HG03097 (cell line): ENCODE measurements around the gene MRPL14.

Experiments
- ATAC-seq: cut with Tn5 transposase; IDR thresholded peaks from one replicate; pipeline ENCODE4 v1.9.1; 2021; ENCODE audit not compliant: unreplicated experiment, low FRiP score

The MRPL14 gene

GRCh38 chr6:44127186-44128019, at the start of gene MRPL14, which contains the start of gene TMEM63B:
MRPL14 (minus strand) TSS chr6:44127452; CDS start chr6:44116611, 10,841 bp downstream.
TMEM63B (plus strand) TSS chr6:44127554; CDS start chr6:44134585, 7,031 bp downstream.
- ATAC-seq = peak; percentile 66

GRCh38 chr6:44176130-44176761, 49.0 kb upstream of the MRPL14 start:
- no peak for ATAC-seq

- ATAC-seq = no peak
Observed at GRCh38 chr6:44172731-44173500, 45.7 kb upstream of the MRPL14 start.

DNA sequence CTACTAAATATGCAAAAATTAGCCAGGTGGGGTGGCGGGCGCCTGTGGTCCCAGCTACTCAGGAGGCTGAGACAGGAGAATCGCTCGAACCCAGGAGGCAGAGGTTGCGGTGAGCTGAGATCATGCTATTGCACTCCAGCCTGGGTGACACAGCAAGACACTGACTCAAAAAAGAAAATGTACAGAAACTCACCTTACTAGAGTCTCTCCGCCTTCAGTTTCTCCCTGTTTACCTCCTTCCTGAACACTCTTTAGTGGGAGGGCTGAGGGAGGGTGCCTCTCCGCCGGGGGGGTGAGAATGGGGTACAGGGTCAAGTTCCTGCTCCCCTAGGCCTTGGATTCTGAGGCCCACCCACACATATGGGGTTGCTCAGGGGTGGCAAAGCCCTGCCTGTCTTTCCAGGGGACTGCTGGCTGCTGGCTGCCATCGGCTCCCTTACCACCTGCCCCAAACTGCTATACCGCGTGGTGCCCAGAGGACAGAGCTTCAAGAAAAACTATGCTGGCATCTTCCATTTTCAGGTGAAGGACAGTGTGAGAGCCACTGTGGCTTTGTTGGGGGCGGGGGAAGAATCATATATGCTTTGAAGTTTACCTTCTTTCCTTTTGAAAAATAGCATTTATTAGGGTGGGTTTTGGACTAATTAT, 44.8 kb upstream of the MRPL14 start:
- no peak for ATAC-seq

DNA sequence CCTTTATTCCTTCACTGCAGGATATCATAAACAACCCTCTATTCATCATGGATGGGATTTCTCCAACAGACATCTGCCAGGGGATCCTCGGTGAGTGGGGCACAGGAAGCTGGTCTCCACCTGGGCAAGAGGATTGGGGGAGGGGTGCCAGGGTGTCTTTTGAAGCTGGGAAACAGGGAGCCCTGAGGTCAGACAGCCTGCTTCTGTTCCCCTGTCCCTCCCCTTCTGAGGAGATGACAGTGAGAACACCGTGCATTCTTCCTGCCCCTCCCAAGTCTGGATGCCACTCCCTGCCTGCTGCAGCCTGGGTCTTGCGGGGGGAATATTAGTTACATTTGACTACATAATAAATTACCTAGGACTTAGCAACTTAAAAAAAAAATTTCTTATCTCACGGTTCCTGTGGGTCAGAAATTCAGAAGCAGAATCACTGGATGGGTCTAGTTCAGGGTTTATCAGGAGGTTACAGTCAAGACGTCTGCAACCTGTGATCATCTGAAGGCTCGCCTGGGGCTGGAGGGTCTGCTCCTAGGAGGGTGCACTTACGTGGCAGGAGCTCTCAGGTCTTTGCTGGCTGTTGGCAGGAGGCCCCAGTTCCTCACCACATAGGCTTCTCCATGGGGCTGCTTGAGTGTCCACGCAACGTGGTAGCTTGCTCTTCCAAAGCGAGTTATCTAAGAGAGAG, 42.8 kb upstream of the MRPL14 start:
- no peak for ATAC-seq

- no peak for ATAC-seq
Observed at GRCh38 chr6:44169154-44169553, 41.9 kb upstream of the MRPL14 start.

GRCh38 chr6:44167567-44167966, 40.3 kb upstream of the MRPL14 start:
- ATAC-seq = no peak

DNA sequence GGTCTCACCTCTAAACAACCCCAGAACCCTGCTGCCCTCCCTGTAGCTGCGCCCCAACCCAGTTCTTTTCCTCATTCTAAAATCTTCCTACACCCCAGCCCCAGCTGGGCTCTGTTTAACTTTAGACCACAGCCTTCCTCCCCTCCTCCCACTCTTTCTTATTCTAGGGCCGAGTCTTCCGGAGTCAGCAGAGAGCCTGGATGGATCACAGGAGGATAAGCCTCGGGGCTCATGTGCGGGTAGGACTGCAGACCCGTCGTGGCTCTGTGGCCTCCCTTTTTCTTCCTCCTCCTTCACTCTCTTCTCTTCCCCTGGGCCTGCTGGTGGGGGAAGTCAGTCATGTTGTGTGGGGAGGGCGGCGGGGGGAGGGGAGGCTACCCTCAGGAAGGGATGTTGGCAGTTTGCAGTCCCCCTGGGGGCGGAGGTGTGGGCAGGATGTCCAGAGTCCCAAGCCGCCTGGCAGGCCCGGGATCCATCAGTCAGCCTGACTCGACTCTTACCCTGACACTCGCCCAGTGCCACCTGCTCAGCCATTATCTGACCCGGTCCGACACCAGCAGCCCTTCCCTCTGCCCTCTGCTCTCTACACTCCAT, 39.4 kb upstream of the MRPL14 start:
- ATAC-seq = no peak

DNA sequence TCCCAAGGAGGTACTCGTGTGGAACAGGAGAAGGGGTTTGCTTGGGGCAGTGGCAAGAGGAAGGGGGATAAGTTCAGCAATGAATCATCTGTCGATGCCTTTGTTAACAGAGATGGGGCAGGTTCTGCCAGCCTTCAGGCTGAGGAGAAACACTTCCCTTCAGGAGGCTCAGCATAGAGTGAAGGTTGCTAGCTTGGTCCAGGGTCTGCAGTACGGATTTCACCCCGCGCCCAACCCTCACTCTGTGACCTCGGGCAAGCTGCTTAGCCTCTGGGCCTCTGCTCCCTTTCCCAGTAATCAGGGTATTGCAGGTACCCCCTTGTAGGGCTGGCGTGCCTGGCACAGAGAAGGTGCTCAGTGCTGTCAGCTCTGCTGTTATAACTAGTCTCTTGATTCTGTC, 38.9 kb upstream of the MRPL14 start:
- no peak for ATAC-seq

GRCh38 chr6:44162876-44163625, 35.8 kb upstream of the MRPL14 start:
- no peak for ATAC-seq

DNA sequence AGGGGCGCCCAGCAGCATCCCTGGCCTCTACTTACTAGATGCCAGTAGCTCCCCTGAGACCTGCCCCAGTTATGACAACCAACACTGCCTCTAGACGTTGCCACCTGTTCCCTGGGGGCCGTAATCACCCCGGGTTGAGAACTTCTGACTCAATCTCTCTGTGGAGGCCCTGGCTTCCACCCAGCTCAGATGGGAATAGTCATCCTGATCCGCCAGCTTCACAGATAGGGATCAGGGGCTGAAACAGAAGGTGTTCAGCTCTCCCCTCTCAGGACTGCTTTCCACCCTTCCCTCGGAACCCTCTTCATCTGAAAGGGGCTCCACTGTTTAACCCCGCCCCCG, 34.7 kb upstream of the MRPL14 start:
- ATAC-seq = no peak

DNA sequence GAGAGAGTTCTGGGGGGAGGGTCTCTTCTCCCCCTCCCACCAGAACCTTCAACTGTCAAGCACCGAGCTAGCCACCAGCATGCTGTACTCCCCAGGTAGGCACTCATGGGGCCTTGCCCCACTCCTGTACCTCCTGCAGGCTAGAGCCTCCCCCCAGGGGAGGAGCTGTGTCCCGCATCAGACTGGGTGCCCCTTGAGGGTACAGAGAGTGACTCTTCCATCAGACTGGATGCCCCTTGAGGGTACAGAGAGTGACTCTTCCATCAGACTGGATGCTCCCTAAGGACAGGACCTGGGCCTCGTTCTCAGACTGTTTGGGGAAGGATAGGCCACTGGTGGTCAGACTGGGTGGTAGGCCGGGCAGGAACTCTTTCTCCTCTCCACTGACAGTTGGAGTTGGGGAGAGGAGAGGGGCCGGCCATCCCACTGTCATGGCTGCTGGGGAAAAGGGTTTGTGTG, 31.5 kb upstream of the MRPL14 start, which contains the start of gene CAPN11:
Gene CAPN11, plus strand, starts transcription at position 51 of the 459 bp plus-strand sequence. Its CDS starts 29 bp downstream, at position 80.
- ATAC-seq = no peak

DNA sequence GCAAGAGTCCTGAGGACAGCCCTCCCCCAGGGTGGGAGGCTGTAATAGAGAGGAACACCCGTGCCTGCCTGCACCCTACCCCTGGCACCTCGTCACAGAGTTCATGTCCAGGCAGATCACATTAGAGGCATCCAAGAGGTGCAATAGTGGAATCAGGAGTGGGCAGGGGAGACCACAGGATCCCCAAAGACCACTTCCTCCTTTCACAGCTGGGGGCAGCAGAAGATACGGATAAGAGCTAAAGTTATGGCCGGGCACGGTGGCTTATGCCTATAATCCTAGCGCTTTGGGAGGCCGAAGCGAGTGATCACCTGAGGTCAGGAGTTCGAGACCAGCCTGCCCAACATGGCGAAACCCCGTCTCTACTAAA, 29.9 kb upstream of the MRPL14 start:
- no peak for ATAC-seq

GRCh38 chr6:44156494-44157151, 29.4 kb upstream of the MRPL14 start:
- ATAC-seq = no peak

- no peak for ATAC-seq
Observed at GRCh38 chr6:44154067-44154466, 26.8 kb upstream of the MRPL14 start.

DNA sequence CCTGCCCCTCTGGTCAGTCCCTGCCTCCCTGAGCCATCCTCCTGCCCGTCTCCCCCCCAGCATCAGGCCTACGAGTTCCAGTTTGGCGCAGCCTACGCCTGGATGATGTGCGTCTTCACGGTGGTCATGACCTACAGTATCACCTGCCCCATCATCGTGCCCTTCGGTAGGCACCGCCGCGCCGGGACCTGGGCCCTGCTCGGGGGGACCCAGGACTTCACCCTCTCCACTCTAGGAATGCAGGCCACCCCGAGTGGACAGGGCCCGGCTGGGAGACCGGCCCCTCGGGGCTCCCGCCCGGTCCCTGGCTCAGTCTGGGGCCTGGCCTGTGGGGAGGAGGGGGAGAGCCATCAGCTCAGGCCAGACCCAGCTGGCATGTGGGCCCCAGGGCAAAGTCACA, 25.3 kb upstream of the MRPL14 start:
- ATAC-seq = no peak

GRCh38 chr6:44152109-44152461, 24.8 kb upstream of the MRPL14 start:
- ATAC-seq = no peak

GRCh38 chr6:44151348-44152108, 24.3 kb upstream of the MRPL14 start:
- ATAC-seq = no peak
